Measurements from ENCODE around the gene TCF23.
"Not testable (repeated sequence)": the region's sequence is repeated elsewhere in the genome, so short reads cannot be mapped to it uniquely, and the experiment has no call there.

The TCF23 gene

GRCh38 chr2:27148801-27149439 lies at the start of gene TCF23:
TCF23 (plus strand) TSS chr2:27149004; CDS start chr2:27149134, 130 bp downstream.
- DNase-seq, result no peak

- DNase-seq, result no peak
These were observed 49.4 kb upstream of the TCF23 start for GRCh38 chr2:27099334-27099955.

GRCh38 chr2:27100036-27100435 lies 48.8 kb upstream of the TCF23 start:
- no peak for DNase-seq

GRCh38 chr2:27102329-27102728 lies 46.5 kb upstream of the TCF23 start:
- DNase-seq, result no peak

- no peak for DNase-seq
These were observed 42.8 kb upstream of the TCF23 start for GRCh38 chr2:27105981-27106380.

GRCh38 chr2:27108221-27108620 lies 40.6 kb upstream of the TCF23 start:
- peak; percentile 46 for DNase-seq

GRCh38 chr2:27109083-27109482 lies 39.7 kb upstream of the TCF23 start:
- no peak for DNase-seq

GRCh38 chr2:27110603-27111352 lies 38.0 kb upstream of the TCF23 start:
- not testable (repeated sequence) for DNase-seq

- DNase-seq, result not testable (repeated sequence)
These were observed 37.3 kb upstream of the TCF23 start for GRCh38 chr2:27111392-27112078.

GRCh38 chr2:27115519-27115918 lies 33.3 kb upstream of the TCF23 start:
- DNase-seq, result no peak

- DNase-seq, result no peak
These were observed 30.7 kb upstream of the TCF23 start for GRCh38 chr2:27117995-27118524.

- DNase-seq, result peak; percentile 24
These were observed 30.1 kb upstream of the TCF23 start, which contains the start of gene CGREF1 for GRCh38 chr2:27118525-27119329. CGREF1 (minus strand) TSS chr2:27119128; CDS start chr2:27104366, 14,762 bp downstream.

- DNase-seq, result peak; percentile 28
These were observed 29.5 kb upstream of the TCF23 start for GRCh38 chr2:27119330-27119670.

GRCh38 chr2:27121906-27122305 lies 26.9 kb upstream of the TCF23 start:
- no peak for DNase-seq

- no peak for DNase-seq
These were observed 26.0 kb upstream of the TCF23 start for GRCh38 chr2:27122791-27123190.

GRCh38 chr2:27123302-27124150 lies 25.3 kb upstream of the TCF23 start, which contains the start of gene ABHD1:
ABHD1 (plus strand) TSS chr2:27123815; CDS start chr2:27123949, 134 bp downstream.
- peak; percentile 64 for DNase-seq

GRCh38 chr2:27125104-27125503 lies 23.7 kb upstream of the TCF23 start:
- DNase-seq, result no peak

- DNase-seq, result no peak
These were observed 22.5 kb upstream of the TCF23 start for GRCh38 chr2:27126252-27126710.

GRCh38 chr2:27127883-27128667 lies 20.7 kb upstream of the TCF23 start:
- DNase-seq, result no peak

Data from hematopoietic multipotent progenitor cell treated with erythropoietin and hydrocortisone succinate and interleukin-3 and kit ligand, for 6 days (in vitro differentiated cells).